GM18498 (cell line): ENCODE data around the gene THTPA.
"Not testable (repeated sequence)": the region's sequence is repeated elsewhere in the genome, so short reads cannot be mapped to it uniquely, and the experiment has no call there.

Source experiments
- ATAC-seq: cut with Tn5 transposase; IDR thresholded peaks from one replicate; pipeline ENCODE4 v1.9.1; 2021; ENCODE audit warnings: mild to moderate bottlenecking, moderate library complexity; ENCODE audit not compliant: unreplicated experiment

Gene THTPA

DNA sequence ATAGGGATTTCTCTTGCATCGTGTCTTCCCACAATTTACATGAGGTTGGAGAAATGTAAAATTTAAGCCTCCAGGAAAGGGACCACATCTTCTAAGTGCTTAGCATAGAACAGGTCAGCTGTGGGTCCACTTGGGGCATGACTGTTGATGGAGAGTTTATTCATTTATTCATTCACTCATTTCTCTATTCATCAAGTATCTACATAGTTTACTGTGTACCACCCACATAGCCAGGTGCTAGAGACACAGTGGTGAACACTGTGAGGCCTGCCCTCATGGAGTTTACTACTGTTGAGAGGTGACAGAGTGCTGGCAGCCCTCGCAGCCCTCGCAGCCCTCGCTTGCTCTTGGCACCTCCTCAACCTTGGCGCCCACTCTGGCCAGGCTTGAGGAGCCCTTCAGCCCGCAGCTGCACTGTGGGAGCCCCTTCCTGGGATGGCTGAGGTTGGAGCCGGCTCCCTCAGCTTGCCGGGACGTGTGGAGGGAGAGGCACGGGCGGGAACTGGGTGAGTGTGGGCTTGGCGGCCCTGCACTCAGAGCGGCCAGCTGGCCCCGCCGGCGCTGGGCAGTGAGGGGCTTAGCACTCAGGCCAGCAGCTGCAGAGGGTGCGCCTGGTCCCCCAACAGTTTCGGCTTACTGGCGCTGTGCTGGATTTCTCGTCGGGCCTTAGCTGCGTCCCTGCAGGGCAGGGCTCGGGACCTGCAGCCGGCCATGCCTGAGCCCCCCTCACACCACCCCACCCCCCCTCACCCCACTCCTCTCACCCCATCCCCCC, 24.3 kb downstream of the THTPA start:
- ATAC-seq: no peak

GRCh38 chr14:23580948-23581281, 24.8 kb downstream of the THTPA start:
- no peak for ATAC-seq

- no peak for ATAC-seq
Observed at GRCh38 chr14:23582906-23583760, 27.1 kb downstream of the THTPA start.

GRCh38 chr14:23583761-23584526, 27.9 kb downstream of the THTPA start:
- ATAC-seq: not testable (repeated sequence)

GRCh38 chr14:23584527-23585203, 28.6 kb downstream of the THTPA start:
- not testable (repeated sequence) for ATAC-seq

GRCh38 chr14:23588884-23589598, 33.0 kb downstream of the THTPA start:
- ATAC-seq: peak; percentile 96

DNA sequence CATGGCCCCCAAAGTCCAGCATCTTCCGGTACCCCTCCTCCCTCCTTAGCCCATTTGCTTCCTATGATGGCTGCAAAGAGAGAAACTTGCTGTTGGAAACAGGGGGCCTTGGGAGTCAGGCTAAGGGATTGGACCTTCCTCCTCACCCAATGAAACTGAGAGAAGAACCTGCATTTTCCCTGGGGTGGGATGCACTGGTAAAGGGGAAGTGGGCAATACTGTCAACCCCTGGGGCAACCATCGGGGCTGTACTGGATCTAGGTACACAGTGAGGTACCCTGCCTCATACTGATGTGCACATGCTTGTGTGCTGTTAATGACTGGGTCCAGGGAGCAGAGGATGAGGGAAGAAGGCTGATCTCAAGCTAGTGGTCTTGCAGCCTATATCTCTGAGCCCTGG, 33.5 kb downstream of the THTPA start:
- no peak for ATAC-seq

GRCh38 chr14:23590198-23590597, 34.1 kb downstream of the THTPA start:
- ATAC-seq: no peak

DNA sequence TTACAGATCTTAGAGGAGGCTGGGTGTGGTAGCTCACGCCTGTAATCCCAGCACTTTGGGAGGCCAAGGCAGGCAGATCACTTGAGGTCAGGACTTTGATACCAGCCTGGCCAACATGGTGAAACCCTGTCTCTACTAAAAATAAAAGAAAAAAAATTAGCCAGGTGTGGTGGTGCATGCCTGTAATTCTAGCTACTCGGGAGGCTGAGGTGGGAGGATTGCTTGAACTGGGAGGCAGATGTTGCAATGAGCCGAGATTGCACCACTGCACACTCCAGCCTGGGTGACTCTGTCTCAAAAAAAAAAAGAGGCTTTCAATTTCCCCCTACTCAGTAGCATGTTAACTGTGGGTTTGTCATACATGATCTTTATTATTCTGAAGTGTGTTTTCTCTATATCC, 38.1 kb downstream of the THTPA start:
- not testable (repeated sequence) for ATAC-seq

- ATAC-seq: no peak
Observed at GRCh38 chr14:23600322-23600707, 44.2 kb downstream of the THTPA start.

GRCh38 chr14:23600806-23601205, 44.7 kb downstream of the THTPA start:
- ATAC-seq: no peak

GRCh38 chr14:23601424-23601823, 45.4 kb downstream of the THTPA start:
- ATAC-seq: no peak

GRCh38 chr14:23601845-23602180, 45.7 kb downstream of the THTPA start:
- no peak for ATAC-seq

DNA sequence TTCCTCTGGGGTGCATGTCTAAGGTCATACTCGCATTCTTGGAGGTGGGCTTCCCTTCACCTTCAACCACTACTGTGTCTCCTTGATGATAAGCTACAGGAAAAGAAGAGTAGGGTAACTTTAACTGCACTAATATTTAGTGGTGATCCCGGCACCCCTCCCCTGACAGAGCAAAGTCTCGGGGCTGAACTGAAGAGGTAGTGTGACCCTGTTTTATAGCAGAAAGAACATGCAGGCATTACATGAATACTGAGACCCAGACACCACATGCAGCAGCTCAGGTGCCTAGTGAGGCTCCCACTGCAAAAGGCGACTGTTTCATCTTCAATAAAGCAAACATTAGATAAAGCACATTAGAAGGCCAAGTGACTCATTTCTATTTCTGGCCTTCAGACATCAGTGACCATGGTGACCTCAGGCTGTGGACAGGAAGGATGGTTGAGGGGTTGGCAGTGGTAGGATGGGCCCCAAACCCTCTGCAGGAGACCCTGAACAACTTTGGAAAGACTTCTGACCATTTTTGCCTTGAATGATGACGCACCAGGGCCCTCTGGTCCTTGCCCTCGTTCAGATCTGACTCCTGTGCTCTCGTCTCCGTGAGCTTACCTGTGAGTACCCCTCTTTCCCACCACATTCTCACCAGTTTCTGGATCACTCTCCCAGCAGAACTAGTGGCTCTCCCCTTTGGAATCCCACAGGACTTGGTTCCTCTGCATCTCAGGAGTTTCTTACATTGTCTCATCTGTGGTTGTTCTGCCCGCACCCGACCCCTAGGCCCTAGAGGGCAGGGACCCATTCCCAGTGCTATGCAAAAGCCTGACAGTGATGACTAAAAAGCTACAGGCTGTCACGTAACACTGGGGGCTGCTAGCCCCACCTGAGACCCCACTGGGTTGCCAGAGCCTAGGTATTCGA, 46.4 kb downstream of the THTPA start:
- no peak for ATAC-seq

DNA sequence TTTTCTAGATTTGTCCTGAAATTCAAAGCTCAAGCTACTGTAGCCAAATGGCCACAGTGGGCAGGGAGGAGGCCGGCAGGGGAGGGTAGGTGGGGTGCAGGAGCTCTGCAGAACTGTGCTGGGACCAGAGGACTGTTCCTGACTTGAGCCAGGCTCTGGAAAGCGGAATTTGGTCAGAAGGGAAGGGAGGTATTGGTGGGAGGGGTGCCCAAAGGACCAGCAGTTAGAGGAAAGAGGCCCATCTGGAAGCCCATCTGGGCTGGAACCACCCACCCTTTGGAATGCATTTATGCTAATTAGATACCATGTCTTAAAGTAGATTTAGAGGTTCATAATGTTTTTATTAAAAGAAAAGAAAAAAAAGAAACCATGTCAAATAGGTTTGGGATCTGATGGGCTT, 47.0 kb downstream of the THTPA start:
- no peak for ATAC-seq

DNA sequence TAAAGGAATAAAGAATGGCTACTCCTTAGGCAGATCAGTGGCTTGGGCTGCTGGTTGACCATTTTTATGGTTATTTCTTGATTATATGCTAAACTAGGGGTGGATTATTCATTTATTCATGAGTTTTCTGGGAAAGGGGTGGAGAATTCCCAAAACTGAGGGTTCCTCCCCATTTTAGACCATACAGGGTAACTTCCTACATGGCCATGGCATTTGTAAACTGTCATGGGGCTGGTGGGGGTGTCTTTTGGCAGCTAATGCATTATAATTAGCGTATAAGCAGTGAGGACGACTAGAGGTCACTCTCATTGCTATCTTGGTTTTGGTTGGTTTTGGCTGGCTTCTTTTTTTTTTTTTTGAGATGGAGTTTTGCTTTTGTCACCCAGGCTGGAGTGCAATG, 48.1 kb downstream of the THTPA start:
- ATAC-seq: no peak

DNA sequence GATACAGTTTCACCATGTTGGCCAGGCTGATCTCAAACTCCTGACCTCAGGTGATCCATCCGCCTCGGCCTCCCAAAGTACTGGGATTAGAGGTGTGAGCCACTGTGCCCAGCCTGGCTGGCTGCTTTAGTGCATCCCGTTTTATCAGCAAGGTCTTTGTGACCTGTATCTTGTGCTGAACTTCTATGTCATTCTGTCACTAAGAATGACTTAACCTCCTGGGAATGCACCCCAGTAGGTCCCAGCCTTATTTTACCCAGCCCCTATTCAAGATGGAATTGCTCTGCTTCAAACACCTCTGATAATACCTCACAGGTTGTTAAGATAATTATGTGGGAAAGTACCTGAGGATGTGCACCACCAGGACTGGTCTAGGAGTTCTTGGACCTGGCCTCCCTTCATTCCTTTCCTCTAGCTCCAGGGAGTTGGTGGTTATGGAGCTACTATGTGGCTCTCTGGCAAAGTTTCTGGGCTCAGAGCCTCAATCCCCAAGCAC, 48.7 kb downstream of the THTPA start:
- ATAC-seq: no peak

GRCh38 chr14:23605931-23606585, 50.0 kb downstream of the THTPA start:
- peak; percentile 76 for ATAC-seq

DNA sequence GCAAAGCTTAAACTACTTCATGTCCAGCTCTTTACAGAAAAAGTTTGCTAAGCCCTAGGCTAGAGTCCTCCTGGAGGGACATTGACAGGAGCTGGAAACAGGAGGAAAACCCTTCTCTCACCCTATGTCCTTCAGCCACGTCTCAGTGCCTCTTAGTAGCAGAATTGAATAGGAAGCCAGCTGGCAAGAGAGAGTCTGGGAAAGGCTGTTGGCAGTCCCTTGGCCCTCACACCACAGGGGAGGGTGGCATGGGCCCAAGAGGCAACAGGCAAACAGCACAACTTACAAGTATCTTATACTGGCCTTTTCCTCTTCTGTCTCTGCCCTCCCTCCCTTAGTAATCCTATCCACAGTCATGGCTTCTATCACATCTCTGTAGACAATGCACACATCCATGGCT, 52.4 kb downstream of the THTPA start:
- ATAC-seq: no peak
